H9 (cell line): ENCODE results near the gene NLRC3. TPM values are rescaled to one million over a fixed set of nuclear protein-coding genes. Genes with fewer than 3 reads are reported as not detected.

Experiments
- DNase-seq: peaks from one replicate; pipeline ENCODE4 v3.0.0-alpha.2; 2017
- H2AFZ ChIP-seq: one replicate; pipeline ENCODE4 v1.6.1; 2013; ENCODE audit warnings: mild to moderate bottlenecking, low read length, control low read depth, moderate library complexity
- H2AK5ac ChIP-seq: 2 replicates; pipeline ENCODE4 v1.6.1; 2013; ENCODE audit warnings: low read length, control low read depth, mixed read lengths; ENCODE audit not compliant: insufficient read length
- H2BK120ac ChIP-seq: one replicate; pipeline ENCODE4 v1.6.1; 2013; ENCODE audit warnings: low read depth, mild to moderate bottlenecking, low read length, control low read depth, inconsistent platforms; ENCODE audit not compliant: poor library complexity, severe bottlenecking
- H2BK12ac ChIP-seq: 2 replicates; pipeline ENCODE4 v1.6.1; 2013; ENCODE audit warnings: low read length, control low read depth, mixed read lengths, low read depth; ENCODE audit not compliant: insufficient read length
- H2BK15ac ChIP-seq: 2 replicates; pipeline ENCODE4 v1.6.1; 2013; ENCODE audit warnings: low read depth, low read length, control low read depth
- H2BK20ac ChIP-seq: one replicate; pipeline ENCODE4 v1.6.1; 2013; ENCODE audit warnings: low read depth, mild to moderate bottlenecking, low read length, control low read depth, inconsistent platforms; ENCODE audit not compliant: poor library complexity, severe bottlenecking
- H2BK5ac ChIP-seq: 2 replicates; pipeline ENCODE4 v1.6.1; 2013; ENCODE audit warnings: low read length, control low read depth, mixed read lengths; ENCODE audit not compliant: insufficient read length
- H3K14ac ChIP-seq: 2 replicates; pipeline ENCODE4 v1.6.1; 2013; ENCODE audit warnings: low read length, control low read depth; ENCODE audit not compliant: insufficient read depth
- H3K18ac ChIP-seq: 2 replicates; pipeline ENCODE4 v1.6.1; 2013; ENCODE audit warnings: low read depth, mild to moderate bottlenecking, mixed read lengths, low read length, control low read depth; ENCODE audit not compliant: insufficient read length
- H3K23ac ChIP-seq: 2 replicates; pipeline ENCODE4 v1.6.1; 2013; ENCODE audit warnings: low read length, control low read depth, mixed read lengths, low read depth; ENCODE audit not compliant: insufficient read length
- H3K23me2 ChIP-seq: 2 replicates; pipeline ENCODE4 v1.6.1; 2013; ENCODE audit warnings: low read depth, mild to moderate bottlenecking, mixed read lengths, low read length, control low read depth; ENCODE audit not compliant: insufficient read length, poor library complexity, severe bottlenecking
- H3K27ac ChIP-seq: 2 replicates; pipeline ENCODE4 v1.5.1; 2013; ENCODE audit warnings: low read length, control low read depth, mixed read lengths, low read depth; ENCODE audit not compliant: insufficient read length
- H3K27me3 ChIP-seq: 2 replicates; pipeline ENCODE4 v1.6.1; 2013; ENCODE audit warnings: low read length, control low read depth, inconsistent platforms; ENCODE audit not compliant: insufficient read depth
- H3K4ac ChIP-seq: 2 replicates; pipeline ENCODE4 v1.6.1; 2013; ENCODE audit warnings: low read depth, mild to moderate bottlenecking, control low read depth, inconsistent platforms, low read length, moderate library complexity
- H3K4me1 ChIP-seq: 2 replicates; pipeline ENCODE4 v1.6.1; 2013; ENCODE audit warnings: low read length, control low read depth, inconsistent platforms; ENCODE audit not compliant: insufficient read depth
- H3K4me2 ChIP-seq: 2 replicates; pipeline ENCODE4 v1.6.1; 2013; ENCODE audit warnings: low read length, control low read depth, mixed read lengths; ENCODE audit not compliant: insufficient read length, insufficient read depth
- H3K56ac ChIP-seq: 2 replicates; pipeline ENCODE4 v1.6.1; 2013; ENCODE audit warnings: low read depth, mild to moderate bottlenecking, mixed read lengths, low read length, control low read depth; ENCODE audit not compliant: insufficient read length
- H3K79me1 ChIP-seq: 2 replicates; pipeline ENCODE4 v1.6.1; 2013; ENCODE audit warnings: low read depth, mild to moderate bottlenecking, moderate library complexity, low read length, control low read depth, inconsistent platforms; ENCODE audit not compliant: insufficient read depth, poor library complexity, severe bottlenecking
- H3K79me2 ChIP-seq: 2 replicates; pipeline ENCODE4 v1.6.1; 2013; ENCODE audit warnings: low read length, control low read depth, inconsistent platforms; ENCODE audit not compliant: insufficient read depth
- H3K9ac ChIP-seq: 2 replicates; pipeline ENCODE4 v1.6.1; 2013; ENCODE audit warnings: low read length, control low read depth, mixed read lengths; ENCODE audit not compliant: insufficient read length; ENCODE audit errors: extremely low read depth
- H3K9me3 ChIP-seq: one replicate; pipeline ENCODE4 v1.6.1; 2013; ENCODE audit warnings: low read depth, low read length, inconsistent platforms; ENCODE audit not compliant: control insufficient read depth
- H3T11ph ChIP-seq: one replicate; pipeline ENCODE4 v1.6.1; 2013; ENCODE audit warnings: mild to moderate bottlenecking, low read length, control low read depth, inconsistent platforms
- H4K20me1 ChIP-seq: one replicate; pipeline ENCODE4 v1.6.1; 2013; ENCODE audit not compliant: control insufficient read depth, insufficient read length, insufficient read depth
- H4K5ac ChIP-seq: 2 replicates; pipeline ENCODE4 v1.6.1; 2013; ENCODE audit warnings: low read depth, mild to moderate bottlenecking, mixed read lengths, low read length, control low read depth; ENCODE audit not compliant: insufficient read length
- H4K8ac ChIP-seq: replicated peaks from 2 replicates; pipeline ENCODE4 v1.6.1; 2013; ENCODE audit warnings: low read length, control low read depth, mixed read lengths, low read depth; ENCODE audit not compliant: insufficient read length
- H4K91ac ChIP-seq: 2 replicates; pipeline ENCODE4 v1.6.1; 2013; ENCODE audit warnings: low read depth, mild to moderate bottlenecking, moderate library complexity, mixed read lengths, low read length, control low read depth; ENCODE audit not compliant: insufficient read length
- H3K27ac Mint-ChIP-seq, 3 experiments: 2 replicates in 2 of 3; 3 replicates in 1 of 3; pipeline ENCODE4 v1.8.0; 2020 to 2021; ENCODE audit warnings: mixed read lengths in 3 of 3, mild to moderate bottlenecking in 1 of 3, moderate library complexity in 1 of 3
- H3K27me3 Mint-ChIP-seq: 2 replicates; pipeline ENCODE4 v1.8.0; 2021; ENCODE audit warnings: low read depth, mild to moderate bottlenecking, moderate library complexity, mixed read lengths
- H3K36me3 Mint-ChIP-seq, 3 experiments: 2 replicates in 2 of 3; 3 replicates in 1 of 3; pipeline ENCODE4 v1.8.0; 2020 to 2021; ENCODE audit warnings: low read depth in 3 of 3, mixed read lengths in 3 of 3; ENCODE audit not compliant: insufficient read depth in 1 of 3
- H3K4me1 Mint-ChIP-seq, 2 experiments: 2 replicates each; pipeline ENCODE4 v1.8.0; 2020; ENCODE audit warnings: mixed read lengths in 2 of 2
- H3K4me3 Mint-ChIP-seq, 2 experiments: 2 replicates in 1 of 2; 3 replicates in 1 of 2; pipeline ENCODE4 v1.8.0; 2020 to 2021; ENCODE audit warnings: mild to moderate bottlenecking in 2 of 2, mixed read lengths in 2 of 2, moderate library complexity in 1 of 2
- H3K9me3 Mint-ChIP-seq, 2 experiments: 2 replicates in 1 of 2; 3 replicates in 1 of 2; pipeline ENCODE4 v1.8.0; 2020; ENCODE audit warnings: mild to moderate bottlenecking in 2 of 2, mixed read lengths in 2 of 2, moderate library complexity in 1 of 2
- CTCF ChIP-seq: fragments of 200-600 bp; sonication (generic); conservative IDR thresholded peaks from 3 replicates; pipeline ENCODE4 v1.8.0; 2021; ENCODE audit warnings: antibody characterized with exemption, mild to moderate bottlenecking
- WGBS: extraction: QIAGEN DNeasy Blood & Tissue Kit; methylation state at CpG from one replicate; pipeline ENCODE4 v1.1.7; 2013; ENCODE audit warnings: missing lambda C conversion rate, low lambda C conversion rate, mixed read lengths; ENCODE audit not compliant: insufficient read length; ENCODE audit errors: extremely low coverage; 5-methylcytosine and 5-hydroxymethylcytosine counted together
- total RNA-seq: library from RNA; stranded (reverse); gene quantifications from 2 replicates; pipeline ENCODE4 v1.2.1, GENCODE V29; 2021

Gene NLRC3
- total RNA-seq, 1 experiment from 2014 or later: 0.44 TPM

DNA sequence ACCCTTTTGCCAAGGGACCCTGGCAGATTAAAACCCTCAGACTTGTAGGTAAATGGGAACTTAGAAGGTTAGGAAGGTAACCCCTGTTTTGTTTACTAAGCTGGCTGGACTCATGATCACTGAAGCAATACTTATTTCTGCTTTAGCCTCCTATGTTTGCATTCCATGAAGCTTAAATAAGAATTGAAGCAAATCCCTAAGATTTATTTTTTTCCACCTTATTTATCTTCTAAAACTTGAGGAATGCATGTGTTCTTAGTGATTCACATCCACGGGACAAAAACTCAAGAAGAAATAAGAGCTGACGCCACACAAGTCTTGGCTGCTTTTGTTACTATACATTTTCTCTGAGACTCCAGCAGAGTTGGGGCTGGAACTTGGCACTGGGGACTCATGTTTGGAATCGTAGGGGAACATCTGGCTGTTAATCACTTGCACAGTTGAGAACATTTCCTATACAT, 40.9 kb downstream of the NLRC3 start:
- Mint-ChIP-seq H3K27me3 (no peaks in the 10 kb centered on the region), H3K36me3 (peaks cover 13 to 20% (median 20%) of the 10 kb centered on the region in 3 experiments; a peak in 6 of 7 replicates), H3K9me3 (no peaks in the 10 kb centered on the region), H3K27ac (no peak overlapping the region), H3K4me1 (peaks cover 2% of the 10 kb centered on the region in 2 experiments), H3K4me3 (no peak overlapping the region)
- no peaks in the 10 kb centered on the region for H3K79me2 ChIP-seq
- no peaks in the 10 kb centered on the region for H4K20me1 ChIP-seq
- H2AFZ ChIP-seq: no peak overlapping the region
- no peak overlapping the region for H3K27ac ChIP-seq
- no peak overlapping the region for H3K18ac ChIP-seq
- DNase-seq: no peak
- H3K14ac ChIP-seq: no peak overlapping the region
- H2BK20ac ChIP-seq: no peak overlapping the region
- no peak overlapping the region for H2BK12ac ChIP-seq
- no peaks in the 10 kb centered on the region for H3K23me2 ChIP-seq
- no peak overlapping the region for H2BK120ac ChIP-seq
- H4K91ac ChIP-seq: no peak overlapping the region
- no peak overlapping the region for H3T11ph ChIP-seq
- no CpG with 5 or more reads among the region's 3 CpGs for WGBS
- no peaks in the 10 kb centered on the region for H3K9me3 ChIP-seq
- no peak overlapping the region for H2BK15ac ChIP-seq
- no peaks in the 10 kb centered on the region for H3K79me1 ChIP-seq
- no peak for TF ChIP-seq CTCF
- H3K4ac ChIP-seq: no peak overlapping the region
- H2BK5ac ChIP-seq: no peak overlapping the region
- H3K56ac ChIP-seq: no peak overlapping the region
- H3K27me3 ChIP-seq: no peaks in the 10 kb centered on the region
- no peak overlapping the region for H3K4me2 ChIP-seq
- H3K4me1 ChIP-seq: no peaks in the 10 kb centered on the region
- no peak overlapping the region for H3K23ac ChIP-seq
- H4K8ac ChIP-seq: no peak overlapping the region
- no peak overlapping the region for H4K5ac ChIP-seq
- no peak overlapping the region for H3K9ac ChIP-seq
- H2AK5ac ChIP-seq: no peak overlapping the region
